Limb (tissue), 2 donors: ENCODE data around the gene ALAD.
"Not testable (repeated sequence)": the region's sequence is repeated elsewhere in the genome, so short reads cannot be mapped to it uniquely, and the experiment has no call there.

Experiments
- DNase-seq, 2 donors: peaks; one replicate each; pipeline ENCODE4 v3.0.0-alpha.2; 2016; ENCODE audit errors: extremely low spot score in 2 of 2

ALAD gene

GRCh38 chr9:113373676-113374392, 27.2 kb downstream of the ALAD start:
- DNase-seq: no peak

GRCh38 chr9:113373256-113373655, 27.8 kb downstream of the ALAD start:
- no peak for DNase-seq

- DNase-seq: no peak
Observed at GRCh38 chr9:113372059-113372458, 29.0 kb downstream of the ALAD start.

GRCh38 chr9:113370806-113371325, 30.2 kb downstream of the ALAD start:
- DNase-seq: no peak

- no peak for DNase-seq
Observed at GRCh38 chr9:113369855-113370140, 31.3 kb downstream of the ALAD start.

GRCh38 chr9:113368982-113369854, 31.9 kb downstream of the ALAD start:
- DNase-seq: no peak

GRCh38 chr9:113368348-113368981, 32.6 kb downstream of the ALAD start:
- no peak for DNase-seq

GRCh38 chr9:113365652-113366051, 35.4 kb downstream of the ALAD start:
- DNase-seq: not testable (repeated sequence)

- DNase-seq: no peak
Observed at GRCh38 chr9:113364951-113365350, 36.1 kb downstream of the ALAD start.

- DNase-seq: no peak
Observed at GRCh38 chr9:113363336-113363735, 37.7 kb downstream of the ALAD start.

- DNase-seq: no peak
Observed at GRCh38 chr9:113361304-113362018, 39.6 kb downstream of the ALAD start.

- no peak for DNase-seq
Observed at GRCh38 chr9:113360242-113360842, 40.7 kb downstream of the ALAD start.

- no peak for DNase-seq
Observed at GRCh38 chr9:113359385-113359784, 41.7 kb downstream of the ALAD start.

GRCh38 chr9:113356686-113357292, 44.3 kb downstream of the ALAD start:
- no peak for DNase-seq

- no peak for DNase-seq
Observed at GRCh38 chr9:113355040-113355596, 46.0 kb downstream of the ALAD start.

GRCh38 chr9:113352411-113352810, 48.7 kb downstream of the ALAD start:
- DNase-seq: no peak

GRCh38 chr9:113352006-113352405, 49.1 kb downstream of the ALAD start:
- no peak for DNase-seq

GRCh38 chr9:113350937-113351336, 50.1 kb downstream of the ALAD start:
- DNase-seq: no peak

- no peak for DNase-seq
Observed at GRCh38 chr9:113350107-113350661, 50.9 kb downstream of the ALAD start.

GRCh38 chr9:113349445-113350094, 51.5 kb downstream of the ALAD start, which contains the start of gene BSPRY:
BSPRY (plus strand) TSS chr9:113349541; CDS start chr9:113349580, 39 bp downstream.
- DNase-seq: no peak
